Hippocampal formation (tissue), 2 donors: ENCODE measurements around the gene SETDB2.
"Not testable (repeated sequence)": the region's sequence is repeated elsewhere in the genome, so short reads cannot be mapped to it uniquely, and the experiment has no call there.

ENCODE experiments used
- DNase-seq, 2 donors: peaks; one replicate each; lab custom pipeline; 2025; lab: John Stamatoyannopoulos, UW

SETDB2 gene

GRCh38 chr13:49472186-49472585, 28.1 kb downstream of the SETDB2 start:
- DNase-seq: no peak

DNA sequence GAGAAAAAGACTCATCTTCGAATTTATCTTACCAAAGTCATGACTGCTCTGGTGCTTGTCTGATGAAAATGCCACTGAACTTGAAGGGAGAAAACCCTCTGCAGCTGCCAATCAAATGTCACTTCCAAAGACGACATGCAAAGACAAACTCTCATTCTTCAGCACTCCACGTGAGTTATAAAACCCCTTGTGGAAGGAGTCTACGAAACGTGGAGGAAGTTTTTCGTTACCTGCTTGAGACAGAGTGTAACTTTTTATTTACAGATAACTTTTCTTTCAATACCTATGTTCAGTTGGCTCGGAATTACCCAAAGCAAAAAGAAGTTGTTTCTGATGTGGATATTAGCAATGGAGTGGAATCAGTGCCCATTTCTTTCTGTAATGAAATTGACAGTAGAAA, 32.5 kb downstream of the SETDB2 start:
- DNase-seq: no peak

DNA sequence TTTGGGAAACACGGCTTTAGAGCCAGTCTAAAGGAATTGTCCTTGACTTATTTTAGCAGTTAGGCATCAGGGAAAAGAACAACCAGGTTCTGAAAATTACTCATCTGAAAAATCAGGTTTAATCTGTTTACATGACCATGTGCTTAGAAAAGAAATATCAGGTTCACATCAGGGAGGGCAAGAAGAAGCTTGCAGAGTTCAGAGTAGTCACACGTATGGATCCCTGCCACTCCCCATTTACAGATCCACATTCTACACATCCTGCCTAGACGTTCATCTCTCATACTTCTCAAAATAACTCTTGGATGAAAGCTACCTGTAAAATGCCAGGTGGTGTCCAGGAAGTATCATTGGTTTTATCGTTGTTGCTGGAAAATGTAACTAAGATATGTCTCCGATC, 37.7 kb downstream of the SETDB2 start:
- no peak for DNase-seq

DNA sequence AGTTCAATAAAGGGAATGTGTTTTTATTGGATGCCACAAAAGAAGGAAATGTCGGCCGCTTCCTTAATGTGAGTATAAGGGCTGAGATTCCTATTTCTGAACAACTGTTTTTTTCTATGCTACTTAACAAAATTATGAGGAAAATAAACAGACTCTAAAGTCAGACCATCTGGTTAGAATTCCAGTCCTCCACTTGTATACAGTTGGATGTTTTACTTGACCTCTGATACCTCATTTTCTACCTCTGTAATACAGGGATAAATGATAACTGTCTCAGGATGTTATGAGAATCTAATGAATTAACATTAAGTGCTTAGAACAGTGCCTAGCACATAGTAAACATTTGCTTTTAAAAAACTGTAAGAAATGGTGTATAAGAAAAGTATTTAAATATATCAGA, 44.5 kb downstream of the SETDB2 start:
- no peak for DNase-seq

- no peak for DNase-seq
Measured at GRCh38 chr13:49494645-49495044, 50.6 kb downstream of the SETDB2 start.

GRCh38 chr13:49495783-49496762, 52.0 kb downstream of the SETDB2 start, which contains the start of gene PHF11:
Gene PHF11 (plus strand): TSS chr13:49495953. CDS start chr13:49496002, 49 bp downstream.
- peak; percentile 35 to 74 for DNase-seq

GRCh38 chr13:49496837-49497236, 52.8 kb downstream of the SETDB2 start:
- DNase-seq: not testable (repeated sequence)

- no peak for DNase-seq
Measured at GRCh38 chr13:49497272-49497671, 53.2 kb downstream of the SETDB2 start.

GRCh38 chr13:49498206-49498605, 54.1 kb downstream of the SETDB2 start:
- DNase-seq: no peak

GRCh38 chr13:49499889-49500660, 56.0 kb downstream of the SETDB2 start:
- no peak for DNase-seq

DNA sequence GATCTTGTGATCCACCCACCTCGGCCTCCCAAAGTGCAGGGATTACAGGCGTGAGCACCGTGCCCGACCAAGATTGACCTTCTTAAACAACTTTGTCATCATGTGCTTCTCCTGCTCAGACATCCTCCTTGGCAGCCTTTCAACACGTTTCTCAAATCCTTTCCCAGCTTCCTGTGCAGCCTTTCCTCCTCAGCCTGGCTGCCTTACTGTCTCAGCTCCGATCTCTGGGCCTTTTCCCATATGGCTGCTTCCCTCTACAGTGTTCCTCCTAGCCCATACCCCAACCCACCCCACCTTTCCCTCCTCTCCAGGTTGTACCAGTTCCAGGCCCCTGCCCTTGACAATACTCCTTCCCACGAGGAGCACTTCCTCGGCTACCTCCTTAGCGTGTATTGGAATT, 58.9 kb downstream of the SETDB2 start:
- DNase-seq: no peak

DNA sequence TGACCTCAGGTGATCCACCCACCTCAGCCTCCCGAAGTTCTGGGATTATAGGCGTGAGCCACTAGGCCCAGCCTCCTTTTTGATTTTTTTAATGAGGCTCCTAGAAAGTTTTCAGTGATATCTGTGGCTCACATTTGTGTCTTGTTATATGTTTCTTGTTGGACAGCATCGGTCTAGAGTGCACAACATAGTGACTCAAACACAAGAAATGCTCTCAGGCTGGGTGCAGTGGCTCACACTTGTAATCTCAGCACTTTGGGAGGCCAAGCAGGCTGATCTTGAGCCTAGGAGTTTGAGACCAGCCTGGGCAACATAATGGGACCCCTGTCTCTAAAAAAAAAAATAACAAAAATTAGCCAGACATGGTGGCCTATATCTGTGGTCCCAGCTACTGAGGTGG, 59.9 kb downstream of the SETDB2 start:
- no peak for DNase-seq

DNA sequence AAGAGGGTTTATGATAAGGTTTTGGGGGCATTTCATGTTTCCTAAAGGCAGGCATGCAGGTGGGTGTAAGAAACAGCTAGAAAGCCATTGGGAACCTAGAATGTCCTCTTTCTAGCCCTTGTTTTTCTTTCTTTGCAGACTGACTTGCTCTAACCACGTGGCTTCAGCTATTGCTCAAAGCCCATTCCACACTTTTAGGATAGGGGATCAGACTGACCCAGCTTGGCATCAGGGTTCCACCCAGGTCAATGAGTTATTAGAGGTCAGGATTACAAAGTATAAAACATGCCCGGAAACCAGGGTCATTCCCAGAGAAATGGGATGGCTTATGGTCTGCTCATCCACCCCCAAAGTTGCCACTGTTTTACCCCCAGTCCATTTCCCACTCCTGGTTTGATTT, 68.5 kb downstream of the SETDB2 start:
- DNase-seq: no peak

GRCh38 chr13:49516467-49516866, 72.4 kb downstream of the SETDB2 start:
- DNase-seq: no peak

GRCh38 chr13:49517461-49517860, 73.4 kb downstream of the SETDB2 start:
- DNase-seq: peak in 1 of 2 donors; percentile 15

GRCh38 chr13:49521224-49521623, 77.2 kb downstream of the SETDB2 start:
- no peak for DNase-seq

- DNase-seq: no peak
Measured at GRCh38 chr13:49524740-49525501, 80.8 kb downstream of the SETDB2 start.

- DNase-seq: peak in 1 of 2 donors; percentile 27
Measured at GRCh38 chr13:49527123-49527522, 83.0 kb downstream of the SETDB2 start.

GRCh38 chr13:49528161-49528560, 84.1 kb downstream of the SETDB2 start:
- no peak for DNase-seq

GRCh38 chr13:49530457-49530856, 86.4 kb downstream of the SETDB2 start:
- no peak for DNase-seq

GRCh38 chr13:49532593-49532992, 88.5 kb downstream of the SETDB2 start:
- no peak for DNase-seq

DNA sequence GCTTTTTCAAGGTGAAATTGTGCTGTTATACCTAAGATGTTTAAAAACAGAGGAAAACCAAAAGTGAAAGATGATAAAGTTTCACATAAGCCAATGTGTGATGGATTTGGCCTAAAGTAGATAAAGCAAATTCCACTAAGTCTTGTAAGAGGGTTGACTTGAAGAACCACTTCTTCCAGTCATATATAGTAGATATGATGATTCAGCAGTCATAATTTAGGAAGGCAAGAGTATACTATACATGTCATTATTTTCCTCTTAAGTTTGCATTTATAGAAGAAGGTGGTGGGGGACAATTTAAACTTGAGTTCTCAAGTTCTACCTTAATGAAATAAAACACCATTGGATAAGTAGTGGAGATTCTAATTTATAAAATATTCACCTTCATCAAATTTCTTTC, 88.9 kb downstream of the SETDB2 start:
- DNase-seq: no peak
